ENCODE measurements around the gene CST7.
"Not testable (repeated sequence)": the region's sequence is repeated elsewhere in the genome, so short reads cannot be mapped to it uniquely, and the experiment has no call there.

CST7 gene, protein sequence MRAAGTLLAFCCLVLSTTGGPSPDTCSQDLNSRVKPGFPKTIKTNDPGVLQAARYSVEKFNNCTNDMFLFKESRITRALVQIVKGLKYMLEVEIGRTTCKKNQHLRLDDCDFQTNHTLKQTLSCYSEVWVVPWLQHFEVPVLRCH

DNA sequence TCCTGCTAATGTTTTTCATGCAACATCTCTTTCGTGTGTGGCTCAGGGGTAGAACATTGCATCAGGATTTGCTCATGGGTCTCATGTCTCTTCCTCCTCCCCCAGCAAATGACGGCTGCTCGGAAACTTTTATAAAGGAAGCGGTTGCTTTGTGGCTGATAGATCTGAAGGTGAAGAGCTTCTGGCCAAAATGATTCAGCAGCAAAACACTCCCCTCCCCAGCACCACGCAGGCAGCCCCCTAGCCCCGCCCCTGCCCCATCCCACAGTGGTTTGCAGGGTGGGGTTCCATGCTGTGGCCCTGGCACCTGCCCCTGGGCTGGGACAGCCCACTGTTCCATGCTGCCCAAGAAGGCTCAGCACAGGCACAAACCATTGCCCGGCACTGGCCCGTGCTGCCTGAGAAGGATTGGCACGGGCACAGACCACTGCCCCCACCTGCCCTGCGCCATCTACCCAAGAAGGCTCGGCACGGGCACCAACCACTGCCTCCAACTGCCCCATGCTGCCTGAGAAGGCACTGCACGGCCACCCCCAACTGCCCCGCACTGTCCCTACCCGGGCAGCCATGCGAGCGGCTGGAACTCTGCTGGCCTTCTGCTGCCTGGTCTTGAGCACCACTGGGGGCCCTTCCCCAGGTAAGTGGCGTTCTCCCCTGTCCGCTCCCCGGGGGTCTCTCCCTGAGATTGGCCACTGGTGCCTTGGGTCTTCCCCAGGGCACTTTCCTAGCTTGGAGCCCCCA lies at the start of gene CST7:
Gene CST7 (plus strand): TSS at position 331 of the 741 bp plus-strand sequence. CDS start 237 bp downstream, at position 568.
- DNase-seq, result no peak

DNA sequence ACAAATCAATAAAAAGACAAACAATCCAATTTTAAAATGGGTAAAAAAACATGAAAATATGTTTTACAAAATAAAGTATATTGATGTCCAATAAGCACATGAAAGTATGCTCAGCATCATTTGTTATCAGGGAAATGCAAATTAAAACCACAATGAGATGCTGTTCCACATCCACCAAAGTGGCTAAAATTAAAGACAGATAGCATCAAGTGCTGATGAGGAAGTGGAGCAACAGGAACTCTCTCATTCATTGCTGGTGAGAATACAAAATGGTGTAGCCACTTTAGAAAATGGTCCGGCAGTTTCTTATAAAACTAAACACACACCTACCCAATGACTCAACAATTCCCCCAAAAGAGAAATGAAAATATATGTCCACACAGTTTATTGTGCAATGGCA lies 42.3 kb upstream of the CST7 start:
- DNase-seq, result no peak

DNA sequence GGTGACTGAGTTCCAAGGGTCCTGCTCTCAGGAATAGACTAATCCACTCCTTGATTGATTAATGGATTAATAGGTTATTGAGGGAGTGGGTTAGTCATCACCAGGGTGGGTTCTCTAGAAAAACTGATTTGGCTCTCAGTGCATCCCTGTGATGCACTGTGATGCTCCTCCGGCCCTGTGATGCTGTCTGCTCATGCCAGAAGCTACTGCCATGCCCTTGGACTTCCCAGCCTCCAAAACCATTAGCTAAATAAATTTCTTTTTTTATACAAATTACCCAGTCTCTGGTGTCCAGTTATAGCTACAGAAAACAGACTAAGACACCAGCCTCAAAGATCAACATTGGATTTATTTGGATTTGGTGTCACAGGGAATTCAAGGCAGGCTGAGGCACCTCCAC lies 40.4 kb upstream of the CST7 start:
- DNase-seq, result no peak

DNA sequence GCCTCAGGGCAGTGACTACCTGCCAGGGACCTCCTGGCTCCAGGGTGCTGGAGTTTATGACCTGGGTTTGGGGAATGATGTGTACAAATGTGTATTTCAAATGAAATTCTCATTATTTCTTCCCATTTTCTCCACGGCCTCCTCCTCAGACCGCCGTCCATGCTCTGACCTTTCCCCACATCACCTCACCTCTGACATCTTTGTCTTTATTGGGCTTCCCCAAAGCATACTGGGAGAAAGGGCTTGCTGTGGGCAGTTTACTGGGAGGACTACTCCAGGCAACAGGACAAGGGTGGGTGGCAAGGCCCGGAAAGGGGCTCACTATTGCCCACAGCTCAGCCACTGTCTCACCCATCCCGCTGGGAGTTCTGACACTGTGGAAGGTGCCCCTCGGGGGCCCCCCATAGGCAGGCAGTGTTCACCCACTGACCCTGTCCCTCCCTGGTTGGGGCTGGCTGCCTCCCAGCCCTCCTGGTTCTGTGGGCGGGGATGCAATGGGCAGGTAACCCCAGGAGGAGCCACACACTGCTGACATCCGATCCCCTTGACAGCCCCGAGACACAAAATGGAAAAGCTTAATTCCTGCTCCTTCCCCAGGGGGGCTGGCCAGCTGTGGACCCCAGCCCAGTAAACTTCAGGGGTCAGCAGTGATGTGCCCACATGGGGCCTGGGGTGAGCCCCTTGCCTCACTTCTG lies 39.8 kb upstream of the CST7 start:
- no peak for DNase-seq

DNA sequence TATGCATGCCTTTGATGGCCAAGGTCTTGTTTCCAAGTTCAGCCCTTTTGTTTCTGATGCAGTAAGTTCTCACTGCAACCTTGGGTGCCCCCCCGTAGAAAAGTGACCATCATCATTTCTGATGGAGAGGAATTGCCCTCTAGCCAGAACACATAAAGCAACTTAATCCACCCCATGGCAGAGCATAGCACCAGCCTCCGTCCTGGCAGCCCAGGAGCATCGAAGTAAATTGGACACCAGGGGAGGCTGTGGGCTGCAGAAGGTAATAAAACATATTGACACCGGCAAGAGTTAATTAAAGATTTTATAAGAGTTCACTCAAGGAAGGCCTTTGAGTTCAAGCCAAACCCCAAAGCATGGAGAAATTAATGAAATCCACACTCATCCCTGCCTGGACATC lies 39.2 kb upstream of the CST7 start:
- no peak for DNase-seq

DNA sequence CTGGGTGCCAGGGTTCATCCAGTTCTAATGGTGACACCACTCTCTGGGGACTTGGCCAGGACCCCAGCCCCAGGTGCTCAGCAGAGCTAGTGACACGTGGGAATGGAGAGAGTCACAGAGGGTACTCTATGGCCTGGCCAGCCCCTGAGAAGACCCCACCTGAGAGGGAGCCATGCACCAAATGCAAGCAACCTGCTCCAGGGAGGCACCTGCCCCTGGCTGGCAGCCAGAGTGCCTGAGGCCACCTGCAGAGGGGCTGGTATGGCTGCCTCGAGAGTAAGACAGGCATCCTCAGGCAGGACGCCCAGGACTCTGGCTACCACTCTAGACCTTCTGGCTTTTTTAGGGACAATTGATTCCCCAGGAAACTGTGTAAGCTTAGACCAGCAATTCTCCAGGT lies 38.6 kb upstream of the CST7 start:
- no peak for DNase-seq

DNA sequence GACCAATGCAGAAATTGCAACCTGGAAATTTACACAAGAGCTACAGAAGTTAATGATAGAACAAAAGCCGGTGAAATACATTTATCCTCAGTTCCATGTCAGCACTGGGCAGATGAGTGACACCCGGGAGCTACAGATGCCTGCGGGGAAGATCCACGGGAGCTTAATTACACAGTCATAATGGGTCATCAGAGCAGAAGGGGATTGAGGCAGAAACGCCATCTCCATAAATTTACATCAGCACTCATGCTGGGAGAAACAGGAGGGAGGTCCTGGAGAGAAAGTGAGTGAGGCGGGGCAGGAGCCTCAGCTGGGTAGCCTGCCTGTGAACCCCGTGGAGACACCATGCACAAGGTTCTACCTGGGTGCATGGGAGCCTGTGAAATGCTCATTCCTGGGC lies 37.6 kb upstream of the CST7 start:
- DNase-seq, result no peak

DNA sequence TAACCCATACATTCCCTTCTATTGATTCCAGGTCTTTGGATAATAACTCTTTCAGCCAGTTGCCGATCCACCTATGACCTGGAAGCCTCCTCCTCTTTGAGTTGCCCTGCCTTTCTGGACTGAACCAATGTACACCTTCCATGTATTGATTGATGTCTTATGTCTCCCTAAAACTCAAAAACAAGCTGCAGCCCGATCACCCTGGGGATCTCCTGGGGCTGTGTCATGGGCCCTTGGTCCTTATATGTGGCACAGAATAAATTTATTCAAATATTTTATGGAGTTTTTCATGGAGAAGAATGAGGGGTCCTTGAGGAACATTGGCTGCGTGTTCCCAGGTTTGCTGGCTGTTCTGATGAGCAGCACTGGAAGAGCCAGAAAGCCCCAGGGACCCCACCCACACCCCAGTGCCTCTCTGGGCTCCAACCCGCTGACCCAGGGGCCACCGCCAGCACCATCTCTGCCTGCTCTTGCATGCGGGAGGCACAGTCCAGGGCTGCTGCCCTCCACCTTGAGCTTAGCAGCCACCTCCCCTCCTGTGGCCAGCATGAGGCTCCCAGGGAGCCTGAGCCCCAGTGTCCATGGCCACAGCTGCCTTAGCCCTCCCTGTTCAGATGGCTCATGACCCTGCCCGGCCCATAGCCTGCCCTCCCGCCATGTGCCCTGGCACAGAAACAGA lies 36.5 kb upstream of the CST7 start:
- no peak for DNase-seq

DNA sequence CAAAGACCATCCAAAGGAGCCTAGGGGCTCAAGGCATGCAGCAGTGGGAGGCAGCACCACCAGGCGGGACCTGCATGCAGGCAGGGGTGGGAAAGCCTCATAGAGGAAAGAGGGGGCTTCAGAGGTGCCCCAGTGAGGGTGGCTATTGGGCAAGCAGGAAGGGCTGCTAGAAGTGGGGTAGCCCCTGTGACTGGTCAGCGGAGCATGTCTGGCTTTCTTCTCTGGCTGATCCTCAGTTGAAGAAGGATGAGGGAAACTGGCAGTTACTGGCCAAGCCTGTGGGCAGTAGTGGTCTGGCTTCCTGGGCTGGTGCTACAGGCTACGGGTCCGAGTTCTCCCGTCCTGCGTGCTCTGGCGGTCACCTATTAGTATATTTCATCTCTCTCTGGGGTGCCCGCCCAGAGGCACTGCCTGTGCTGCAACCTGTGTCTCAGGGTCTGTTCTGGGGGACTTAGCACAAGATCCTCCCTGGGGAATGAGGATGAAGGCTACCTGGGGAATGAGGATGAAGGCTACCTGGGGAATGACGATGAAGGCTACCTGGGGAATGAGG lies 35.9 kb upstream of the CST7 start:
- DNase-seq, result no peak

DNA sequence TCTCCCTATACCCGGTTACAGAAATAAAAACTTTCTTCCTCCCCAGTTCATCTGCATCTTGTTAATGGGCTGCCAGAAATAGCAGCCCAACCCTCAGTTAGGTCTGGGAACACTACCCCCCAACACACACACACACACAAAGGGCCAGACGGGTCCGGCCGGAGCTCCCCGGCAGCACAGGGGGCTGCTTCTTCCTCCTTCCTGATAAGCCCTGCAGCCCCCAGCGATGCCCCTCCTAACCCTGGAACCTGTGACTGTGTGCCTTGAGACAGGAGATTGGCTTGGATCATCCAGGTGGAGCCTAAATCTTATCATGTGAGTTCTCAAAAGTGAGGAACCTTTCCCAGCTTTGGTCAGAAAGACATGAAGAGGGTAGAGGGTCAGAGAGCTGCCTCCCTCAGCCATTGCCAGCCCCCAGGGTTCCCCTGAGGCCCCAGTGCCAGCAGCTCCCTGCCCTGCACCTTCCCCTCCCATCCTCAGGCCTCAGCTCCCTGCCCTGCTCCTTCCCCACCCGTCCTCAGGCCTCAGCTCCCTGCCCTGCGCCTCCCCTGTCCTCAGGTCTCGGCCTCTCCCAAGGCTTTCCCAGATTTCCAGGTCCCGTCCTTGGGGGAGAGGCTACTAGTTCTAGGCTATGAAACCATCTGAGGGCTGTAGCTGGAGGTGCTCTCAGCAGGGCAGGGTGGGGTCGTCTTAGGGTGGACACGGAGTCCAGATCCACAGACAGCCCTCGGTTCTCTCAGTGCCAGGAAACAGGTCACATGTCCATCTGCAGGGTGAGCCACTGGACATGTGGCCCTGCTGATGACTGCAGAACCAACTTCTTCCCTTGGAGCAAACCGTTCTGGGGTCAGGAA lies 34.5 kb upstream of the CST7 start:
- DNase-seq, result no peak

DNA sequence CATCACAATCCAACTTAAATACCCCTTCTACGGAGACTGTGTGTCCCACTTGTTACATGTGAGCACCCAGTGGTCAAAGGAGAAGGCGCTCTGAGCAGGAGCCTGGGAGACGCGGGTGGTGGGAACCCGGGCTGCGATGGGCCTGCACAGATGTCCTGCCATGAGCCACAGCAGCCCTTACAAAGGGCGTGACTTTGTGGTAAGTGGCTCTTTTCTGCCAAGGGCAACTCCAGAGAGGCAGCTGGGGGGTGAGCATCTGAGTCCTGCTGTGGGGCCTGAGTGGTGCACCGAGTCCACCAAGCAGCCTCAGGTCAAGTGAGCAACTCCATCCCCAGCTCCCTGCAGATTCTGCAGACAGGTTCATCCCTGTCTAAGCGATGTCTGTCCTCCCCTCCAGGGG lies 33.6 kb upstream of the CST7 start:
- no peak for DNase-seq

DNA sequence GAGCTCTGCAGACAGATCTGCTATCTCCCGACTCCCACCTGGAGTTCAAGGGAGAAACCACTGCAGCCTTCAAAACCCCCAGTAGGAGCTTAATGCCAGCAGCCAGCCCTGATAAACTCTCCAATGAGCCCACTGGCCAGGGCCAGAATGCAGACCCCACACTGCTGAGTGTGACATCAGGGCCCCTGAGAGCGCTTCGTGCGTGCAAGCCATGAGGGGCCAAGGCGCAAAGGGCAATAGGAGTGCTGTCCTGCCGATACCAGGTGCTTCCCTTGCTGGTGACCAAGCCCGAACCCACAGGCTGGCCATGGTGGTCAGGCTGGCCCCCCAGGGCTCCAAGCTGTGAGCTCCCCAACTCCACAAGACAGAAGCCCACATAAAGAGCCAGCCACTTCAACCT lies 33.2 kb upstream of the CST7 start:
- DNase-seq, result no peak

DNA sequence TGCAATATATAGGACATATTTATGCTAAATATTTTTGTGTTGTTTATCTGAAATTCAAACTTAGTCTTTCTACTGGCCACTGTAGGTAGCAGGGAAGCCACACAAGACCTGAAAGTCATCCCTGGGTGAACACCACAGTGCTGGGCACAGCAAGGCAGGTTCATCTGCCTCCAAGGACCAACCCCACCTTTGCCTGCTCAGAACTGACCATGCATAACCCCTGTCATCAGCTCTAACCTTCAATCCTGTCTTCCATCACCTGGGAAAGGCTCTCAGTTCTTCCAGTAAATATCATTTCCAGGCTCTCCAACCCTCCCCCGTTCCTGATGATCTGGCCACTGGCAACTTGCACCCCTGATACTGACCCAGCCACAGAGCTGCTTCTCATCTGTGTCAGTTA lies 32.7 kb upstream of the CST7 start:
- DNase-seq, result no peak

DNA sequence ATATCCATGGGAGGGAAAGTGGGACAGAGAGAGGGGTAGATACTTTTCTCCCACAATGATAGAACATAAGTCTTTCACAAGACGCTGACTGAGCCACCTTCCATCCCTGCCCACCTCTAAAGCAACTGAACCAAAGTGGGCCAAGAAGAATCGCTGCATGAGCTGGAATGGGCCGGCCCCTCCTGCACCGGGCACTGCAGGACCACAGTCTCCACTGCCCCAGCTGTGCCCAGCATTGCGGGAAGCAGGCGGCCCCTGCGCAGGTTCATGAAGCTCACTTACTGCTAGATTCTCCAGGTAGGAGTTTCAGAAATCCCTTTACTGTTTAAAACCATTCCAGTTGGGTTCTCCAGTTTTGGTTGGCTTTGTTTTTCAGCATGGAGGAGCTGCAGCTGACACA lies 32.0 kb upstream of the CST7 start:
- DNase-seq, result no peak

DNA sequence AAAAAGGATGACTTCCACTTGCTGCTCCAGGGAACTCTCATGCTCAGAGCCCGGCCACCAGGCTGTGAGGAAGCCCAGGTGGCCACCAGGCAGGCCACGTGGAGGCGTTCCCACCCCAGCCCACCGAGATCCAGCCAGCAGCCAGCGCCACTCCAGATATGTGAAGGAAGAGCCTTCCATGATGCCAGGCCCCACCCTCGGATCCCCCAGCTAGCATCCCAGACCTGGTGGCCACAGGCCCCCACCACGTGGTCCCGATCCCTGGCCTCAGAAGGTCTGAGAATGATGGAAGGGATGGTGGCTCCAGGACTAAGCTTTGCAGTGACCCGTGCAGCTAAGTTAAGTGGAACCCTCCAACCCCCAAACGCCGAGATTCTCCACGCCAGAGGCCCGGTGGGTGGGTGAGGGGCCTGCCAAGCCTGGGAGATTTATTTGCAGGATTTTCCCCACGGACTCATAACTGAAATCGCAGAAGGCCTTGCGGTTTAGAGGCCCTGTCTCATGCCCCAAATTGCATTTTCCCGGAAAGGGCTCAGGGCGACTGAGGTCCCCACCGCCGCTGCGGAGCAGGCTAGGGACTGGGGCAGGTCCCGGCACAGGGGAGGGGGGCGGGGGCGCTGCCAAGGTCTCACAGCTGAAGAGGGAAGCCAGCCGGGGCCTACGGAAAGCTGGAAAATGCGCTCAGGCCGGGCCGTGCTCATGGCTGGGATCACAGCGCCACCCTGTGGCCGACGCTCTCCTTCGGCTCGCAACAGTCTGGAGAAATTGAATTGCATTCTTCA lies 31.1 kb upstream of the CST7 start:
- peak; percentile 35 for DNase-seq

DNA sequence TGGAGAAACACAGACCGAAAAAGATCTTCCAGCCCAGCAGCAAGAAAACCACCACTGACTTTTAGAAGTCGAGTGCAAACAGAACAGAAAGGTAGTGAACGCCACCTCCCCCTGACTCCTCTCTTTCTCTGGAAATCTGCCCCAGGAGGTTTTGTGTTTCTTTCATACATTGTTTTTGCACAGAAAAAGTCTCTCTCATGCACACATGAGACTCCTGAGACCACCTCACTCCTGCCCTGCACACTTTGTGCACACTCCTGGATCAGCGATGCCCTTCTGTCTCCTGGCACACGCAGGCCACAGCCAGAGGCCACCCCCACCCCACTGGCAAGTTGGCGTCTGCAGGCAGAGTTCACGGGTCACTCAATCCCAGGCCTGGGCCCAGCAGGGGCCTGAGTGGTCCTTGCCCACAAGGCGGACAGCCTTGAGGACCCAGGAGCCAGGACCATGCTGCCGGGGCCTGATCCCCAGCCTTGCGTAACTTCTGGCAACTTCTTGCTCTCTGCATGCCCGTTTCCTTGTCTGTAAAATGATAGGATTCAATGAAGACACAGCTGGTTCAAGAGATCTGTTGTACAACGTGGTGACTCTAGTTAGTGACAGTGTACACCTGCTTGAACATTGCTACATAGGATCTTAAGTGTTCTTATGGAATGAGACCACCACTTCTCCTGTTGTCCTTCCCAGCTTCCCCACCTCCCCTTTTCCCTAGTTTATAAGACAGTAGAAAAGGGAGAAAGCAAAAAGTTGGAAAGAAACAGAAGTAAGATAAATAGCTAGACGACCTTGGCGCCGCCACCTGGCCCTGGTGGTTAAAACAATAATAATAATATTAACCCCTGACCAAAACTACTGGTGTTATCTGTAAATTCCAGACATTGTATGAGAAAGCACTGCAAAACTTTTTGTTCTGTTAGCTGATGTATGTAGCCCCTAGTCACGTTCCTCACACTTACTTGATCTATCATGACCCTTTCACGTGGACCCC lies 30.2 kb upstream of the CST7 start:
- DNase-seq, result no peak

DNA sequence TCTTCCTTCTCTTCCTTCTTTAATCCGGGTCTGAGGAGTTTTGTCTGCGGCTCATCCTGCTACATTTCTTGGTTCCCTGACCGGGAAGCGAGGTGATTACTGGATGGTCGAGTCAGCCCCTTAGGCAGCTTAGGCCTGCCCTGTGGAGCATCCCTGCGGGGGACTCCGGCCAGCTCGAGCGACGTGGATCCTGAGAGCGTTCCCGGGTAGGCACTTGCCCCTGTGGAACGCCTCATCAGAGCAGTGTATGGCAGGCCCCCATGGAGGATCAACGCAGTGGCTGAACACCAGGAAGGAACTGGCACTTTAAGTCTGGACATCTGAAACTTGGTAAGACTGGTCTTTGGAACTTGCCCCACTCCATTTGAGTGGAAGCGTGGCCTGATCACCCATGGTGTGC lies 29.4 kb upstream of the CST7 start:
- not testable (repeated sequence) for DNase-seq

DNA sequence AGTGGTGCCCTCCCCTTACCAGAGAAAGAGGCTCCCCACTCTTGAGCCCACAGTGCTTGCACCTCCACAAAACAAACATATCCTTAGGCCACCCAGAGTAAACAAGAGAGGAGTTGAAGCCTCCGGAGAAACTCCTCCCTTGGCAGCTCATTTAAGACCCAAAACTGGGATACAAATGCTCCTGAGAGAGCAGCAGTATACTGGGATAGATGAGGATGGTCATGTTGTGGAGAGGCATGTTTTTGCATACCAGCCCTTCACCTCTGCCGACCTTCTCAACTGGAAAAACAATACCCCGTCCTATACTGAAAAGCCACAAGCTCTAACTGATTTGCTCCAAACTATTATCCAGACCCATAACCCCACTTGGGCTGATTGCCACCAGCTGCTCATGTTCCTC lies 28.4 kb upstream of the CST7 start:
- DNase-seq, result not testable (repeated sequence)

DNA sequence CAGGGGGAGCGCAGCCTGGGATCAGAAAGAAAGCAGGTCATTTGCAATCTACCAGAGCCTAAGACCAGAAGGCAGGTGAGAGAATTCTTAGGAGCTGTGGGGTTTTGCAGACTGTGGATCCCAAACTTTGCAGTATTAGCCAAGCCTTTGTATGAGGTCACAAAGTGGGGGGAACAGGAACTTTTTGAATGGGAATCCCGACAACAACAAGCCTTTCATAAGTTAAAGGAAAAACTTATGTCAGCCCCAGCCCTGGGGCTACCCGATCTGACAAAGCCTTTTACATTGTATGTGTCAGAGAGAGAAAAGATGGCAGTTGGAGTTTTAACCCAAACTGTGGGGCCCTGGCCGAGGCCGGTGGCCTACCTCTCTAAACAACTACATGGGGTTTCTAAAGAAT lies 19.8 kb upstream of the CST7 start:
- not testable (repeated sequence) for DNase-seq

All from NCI-H510A (cell line).